Type B pancreatic cell (in vitro differentiated cells): ENCODE measurements around the gene TNFRSF12A. TPM values are rescaled to one million over a fixed set of nuclear protein-coding genes. Genes with fewer than 3 reads are reported as not detected.
A peak's percentile ranks its signal among the peaks of the same experiment; 100 is the strongest.

Source experiments
- DNase-seq: peaks from one replicate; pipeline ENCODE4 v3.0.0; 2021; ENCODE audit warnings: mixed read lengths; ENCODE audit not compliant: unreplicated experiment; ENCODE audit errors: extremely low spot score
- H3K27ac Mint-ChIP-seq: 2 replicates; pipeline ENCODE4 v1.8.0; 2021; ENCODE audit warnings: mild to moderate bottlenecking, mixed read lengths
- H3K27me3 Mint-ChIP-seq: 2 replicates; pipeline ENCODE4 v1.8.0; 2021; ENCODE audit warnings: mixed read lengths
- H3K36me3 Mint-ChIP-seq: 2 replicates; pipeline ENCODE4 v1.8.0; 2021; ENCODE audit warnings: mixed read lengths
- H3K4me1 Mint-ChIP-seq: one replicate; pipeline ENCODE4 v1.8.0; 2021; ENCODE audit warnings: mixed read lengths; ENCODE audit not compliant: unreplicated experiment
- H3K4me3 Mint-ChIP-seq: 2 replicates; pipeline ENCODE4 v1.8.0; 2021; ENCODE audit warnings: mild to moderate bottlenecking, mixed read lengths
- H3K9me3 Mint-ChIP-seq: 2 replicates; pipeline ENCODE4 v1.8.0; 2021; ENCODE audit warnings: mixed read lengths
- total RNA-seq: library from RNA; stranded (reverse); gene quantifications from 2 replicates; pipeline ENCODE4 v1.2.1, GENCODE V29; 2021; ENCODE audit warnings: low replicate concordance
- TF ChIP-seq, protein P1 (sequence below): fragments of 200-600 bp; sonication (generic); conservative IDR thresholded peaks from 2 replicates; pipeline ENCODE4 v1.5.0; 2021; ENCODE audit warnings: antibody characterized with exemption, mild to moderate bottlenecking

The TNFRSF12A gene
- total RNA-seq, 1 donor from 2014 or later = 24.0 TPM

DNA sequence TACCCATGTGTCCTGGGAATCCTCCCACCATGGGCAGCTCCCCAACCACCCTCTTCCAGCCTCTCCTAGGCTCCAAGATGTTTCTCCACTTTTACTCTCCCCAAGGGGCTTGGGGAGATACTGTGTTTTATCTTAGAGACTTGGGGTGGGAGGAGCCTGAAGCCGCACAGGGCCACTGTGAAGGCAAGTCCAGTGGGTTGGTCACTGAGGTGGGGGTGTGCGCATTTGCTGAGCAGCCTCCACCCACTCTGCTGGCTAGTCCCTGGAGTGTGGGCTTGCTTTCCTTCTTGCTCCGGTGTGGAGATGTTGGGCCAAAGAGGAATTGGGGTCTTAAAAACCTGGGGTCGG, 11.5 kb upstream of the TNFRSF12A start:
- no peaks in the 10 kb centered on the region for H3K4me1 Mint-ChIP-seq
- peak overlapping the region; percentile 95 for H3K27ac Mint-ChIP-seq
- no peaks in the 10 kb centered on the region for H3K36me3 Mint-ChIP-seq
- no peak for DNase-seq
- no peaks in the 10 kb centered on the region for H3K9me3 Mint-ChIP-seq
- TF ChIP-seq, protein P1, sequence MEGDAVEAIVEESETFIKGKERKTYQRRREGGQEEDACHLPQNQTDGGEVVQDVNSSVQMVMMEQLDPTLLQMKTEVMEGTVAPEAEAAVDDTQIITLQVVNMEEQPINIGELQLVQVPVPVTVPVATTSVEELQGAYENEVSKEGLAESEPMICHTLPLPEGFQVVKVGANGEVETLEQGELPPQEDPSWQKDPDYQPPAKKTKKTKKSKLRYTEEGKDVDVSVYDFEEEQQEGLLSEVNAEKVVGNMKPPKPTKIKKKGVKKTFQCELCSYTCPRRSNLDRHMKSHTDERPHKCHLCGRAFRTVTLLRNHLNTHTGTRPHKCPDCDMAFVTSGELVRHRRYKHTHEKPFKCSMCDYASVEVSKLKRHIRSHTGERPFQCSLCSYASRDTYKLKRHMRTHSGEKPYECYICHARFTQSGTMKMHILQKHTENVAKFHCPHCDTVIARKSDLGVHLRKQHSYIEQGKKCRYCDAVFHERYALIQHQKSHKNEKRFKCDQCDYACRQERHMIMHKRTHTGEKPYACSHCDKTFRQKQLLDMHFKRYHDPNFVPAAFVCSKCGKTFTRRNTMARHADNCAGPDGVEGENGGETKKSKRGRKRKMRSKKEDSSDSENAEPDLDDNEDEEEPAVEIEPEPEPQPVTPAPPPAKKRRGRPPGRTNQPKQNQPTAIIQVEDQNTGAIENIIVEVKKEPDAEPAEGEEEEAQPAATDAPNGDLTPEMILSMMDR = no peak
- H3K27me3 Mint-ChIP-seq = peaks cover 62% of the 10 kb centered on the region
- H3K4me3 Mint-ChIP-seq = peak overlapping the region; percentile 55

- Mint-ChIP-seq H3K27me3 (peaks cover 69% of the 10 kb centered on the region), H3K4me1 (peaks cover under 1% of the 10 kb centered on the region), H3K27ac (peak overlapping the region; percentile 95), H3K9me3 (no peaks in the 10 kb centered on the region), H3K4me3 (peak overlapping the region; percentile 55), H3K36me3 (no peaks in the 10 kb centered on the region)
- peak; percentile 85 for DNase-seq
- TF ChIP-seq, protein P1 = no peak
Measured at GRCh38 chr16:3009568-3010390, 10.4 kb upstream of the TNFRSF12A start.

GRCh38 chr16:3010510-3010909, 9.7 kb upstream of the TNFRSF12A start:
- no peaks in the 10 kb centered on the region for H3K36me3 Mint-ChIP-seq
- H3K4me1 Mint-ChIP-seq = peaks cover 4% of the 10 kb centered on the region
- H3K4me3 Mint-ChIP-seq = no peak overlapping the region
- no peak for DNase-seq
- H3K9me3 Mint-ChIP-seq = no peaks in the 10 kb centered on the region
- TF ChIP-seq, protein P1 = no peak
- peak overlapping the region; percentile 95 for H3K27ac Mint-ChIP-seq
- H3K27me3 Mint-ChIP-seq = peaks cover 70% of the 10 kb centered on the region

DNA sequence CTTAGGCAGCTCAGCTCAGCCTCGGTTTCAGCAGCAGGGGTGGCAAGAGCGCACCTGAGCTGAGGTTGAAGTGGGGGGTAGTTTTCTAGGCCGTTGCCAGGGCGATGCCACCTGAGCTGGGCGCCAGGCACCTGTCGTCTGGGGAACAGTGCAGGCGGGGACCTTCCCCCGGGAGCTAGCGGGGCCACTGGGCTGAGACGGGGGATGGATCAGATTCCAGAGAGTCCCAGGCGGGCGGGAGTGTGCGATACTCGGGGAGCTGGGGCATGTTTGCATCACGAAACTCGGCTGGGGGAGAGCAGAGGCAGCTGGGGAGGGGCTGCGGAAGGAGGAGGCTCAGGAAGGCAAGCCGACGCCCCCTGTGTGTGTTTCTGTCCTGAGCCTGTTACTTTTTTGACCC, 7.9 kb upstream of the TNFRSF12A start:
- Mint-ChIP-seq H3K4me1 (peaks cover 4% of the 10 kb centered on the region), H3K9me3 (no peaks in the 10 kb centered on the region), H3K27me3 (peaks cover 70% of the 10 kb centered on the region), H3K27ac (peak overlapping the region; percentile 46), H3K36me3 (no peaks in the 10 kb centered on the region), H3K4me3 (peak overlapping the region; percentile 70)
- no peak for DNase-seq
- TF ChIP-seq, protein P1 = no peak

- Mint-ChIP-seq H3K27ac (peak within 1 kb of the TSS; percentile 53), H3K27me3 (peaks cover 64% of the 10 kb centered on the region), H3K4me1 (peaks cover 4% of the 10 kb centered on the region), H3K9me3 (no peaks in the 10 kb centered on the region), H3K4me3 (peak within 1 kb of the TSS; percentile 70), H3K36me3 (no peaks in the 10 kb centered on the region)
- TF ChIP-seq, protein P1 = no peak
- DNase-seq = no peak
Measured at GRCh38 chr16:3012828-3013420, 7.2 kb upstream of the TNFRSF12A start, which contains the start of gene CLDN9. Gene CLDN9 (plus strand): TSS chr16:3012923. CDS start chr16:3013363, 440 bp downstream.
